Subcutaneous adipose tissue (tissue), 4 donors: ENCODE data around the gene NODAL. TPM values are rescaled to one million over a fixed set of nuclear protein-coding genes. Genes with fewer than 3 reads are reported as not detected.

Source experiments
- total RNA-seq, 4 donors: library from RNA; depleted of rRNA; stranded (reverse); fragments of >200 nt; gene quantifications; one replicate each; pipeline ENCODE4 v1.1.0, GENCODE V29; 2016
- TF ChIP-seq, protein P1 (sequence below): fragments of 450-650 bp; IDR thresholded peaks from one replicate; pipeline ENCODE4 v1.5.1; 2016; ENCODE audit warnings: low read depth, mild to moderate bottlenecking, control low read depth, antibody characterized with exemption, moderate library complexity

NODAL gene
- total RNA-seq, 4 donors from 2014 or later = not detected

DNA sequence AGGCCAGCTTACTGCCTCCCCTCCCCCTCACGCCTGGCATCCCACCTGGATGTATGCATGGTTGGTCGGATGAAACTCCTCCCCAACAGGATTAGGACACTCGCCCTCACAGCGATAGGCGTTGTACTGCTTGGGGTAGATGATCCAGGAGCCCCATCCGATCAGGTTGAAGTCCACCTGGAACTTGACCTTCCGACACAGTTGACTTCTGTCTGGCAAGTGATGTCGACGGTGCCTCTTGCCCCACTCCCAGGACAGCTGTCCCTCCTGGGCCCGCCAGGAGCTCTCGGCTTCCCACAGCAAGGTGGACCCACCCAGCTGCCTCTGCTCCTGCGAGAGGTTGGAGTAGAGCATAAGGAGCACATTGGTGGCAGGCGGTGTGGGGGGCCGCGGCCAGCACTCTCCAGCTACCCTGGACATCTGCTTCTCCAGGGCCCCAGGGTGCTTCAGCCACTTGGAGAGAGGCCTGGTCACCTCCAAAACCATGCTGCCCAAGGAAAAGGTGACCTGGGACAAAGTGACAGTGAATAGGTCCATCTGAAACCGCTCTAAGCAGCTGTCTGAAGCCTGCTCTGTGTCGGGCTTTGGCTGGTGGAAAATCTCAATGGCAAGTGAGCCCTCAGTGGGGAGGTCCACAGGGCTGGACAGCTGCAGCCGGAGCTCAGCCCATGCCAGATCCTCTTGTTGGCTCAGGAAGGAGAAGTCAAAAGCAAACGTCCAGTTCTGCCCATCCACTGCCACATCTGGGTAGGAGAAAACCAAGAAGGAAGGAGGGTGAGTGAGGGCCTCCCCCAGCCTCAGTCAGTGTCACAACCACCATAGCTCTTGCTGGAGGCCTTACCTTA is 6.0 kb downstream of the NODAL start:
- TF ChIP-seq, protein P1, sequence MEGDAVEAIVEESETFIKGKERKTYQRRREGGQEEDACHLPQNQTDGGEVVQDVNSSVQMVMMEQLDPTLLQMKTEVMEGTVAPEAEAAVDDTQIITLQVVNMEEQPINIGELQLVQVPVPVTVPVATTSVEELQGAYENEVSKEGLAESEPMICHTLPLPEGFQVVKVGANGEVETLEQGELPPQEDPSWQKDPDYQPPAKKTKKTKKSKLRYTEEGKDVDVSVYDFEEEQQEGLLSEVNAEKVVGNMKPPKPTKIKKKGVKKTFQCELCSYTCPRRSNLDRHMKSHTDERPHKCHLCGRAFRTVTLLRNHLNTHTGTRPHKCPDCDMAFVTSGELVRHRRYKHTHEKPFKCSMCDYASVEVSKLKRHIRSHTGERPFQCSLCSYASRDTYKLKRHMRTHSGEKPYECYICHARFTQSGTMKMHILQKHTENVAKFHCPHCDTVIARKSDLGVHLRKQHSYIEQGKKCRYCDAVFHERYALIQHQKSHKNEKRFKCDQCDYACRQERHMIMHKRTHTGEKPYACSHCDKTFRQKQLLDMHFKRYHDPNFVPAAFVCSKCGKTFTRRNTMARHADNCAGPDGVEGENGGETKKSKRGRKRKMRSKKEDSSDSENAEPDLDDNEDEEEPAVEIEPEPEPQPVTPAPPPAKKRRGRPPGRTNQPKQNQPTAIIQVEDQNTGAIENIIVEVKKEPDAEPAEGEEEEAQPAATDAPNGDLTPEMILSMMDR = no peak

DNA sequence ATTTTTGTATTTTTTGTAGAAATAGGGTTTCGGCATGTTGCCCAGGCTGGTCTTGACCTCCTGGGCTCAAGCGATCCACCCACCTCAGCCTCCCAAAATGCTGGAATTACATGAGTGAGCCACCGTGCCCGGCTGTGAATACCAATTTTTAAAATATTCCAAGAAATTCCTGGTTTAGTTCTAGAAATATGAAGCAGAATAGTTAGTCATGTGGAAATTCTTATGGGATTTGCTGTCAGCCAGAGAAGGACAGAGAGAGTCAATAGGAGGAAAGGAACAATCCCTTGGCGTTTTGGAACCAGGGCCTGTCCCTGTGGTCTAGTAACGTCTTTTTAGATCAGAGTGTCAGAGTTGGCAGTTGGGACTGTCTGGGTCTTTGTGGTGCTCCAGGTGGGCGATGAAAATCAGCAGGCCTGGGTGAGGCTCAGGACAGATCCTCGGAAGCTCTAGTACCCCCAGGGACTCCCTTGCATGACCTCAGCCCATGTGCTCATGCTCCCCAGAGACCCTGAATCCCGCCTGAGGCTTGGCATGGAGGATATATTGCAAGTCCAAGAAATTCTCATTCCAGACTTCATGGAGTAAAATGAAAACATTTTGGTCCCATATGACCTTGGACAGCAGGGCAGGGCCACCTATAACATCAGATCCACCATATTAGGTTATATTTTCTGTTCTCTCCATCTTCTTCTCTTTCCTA is 7.8 kb downstream of the NODAL start:
- TF ChIP-seq, protein P1 = no peak

DNA sequence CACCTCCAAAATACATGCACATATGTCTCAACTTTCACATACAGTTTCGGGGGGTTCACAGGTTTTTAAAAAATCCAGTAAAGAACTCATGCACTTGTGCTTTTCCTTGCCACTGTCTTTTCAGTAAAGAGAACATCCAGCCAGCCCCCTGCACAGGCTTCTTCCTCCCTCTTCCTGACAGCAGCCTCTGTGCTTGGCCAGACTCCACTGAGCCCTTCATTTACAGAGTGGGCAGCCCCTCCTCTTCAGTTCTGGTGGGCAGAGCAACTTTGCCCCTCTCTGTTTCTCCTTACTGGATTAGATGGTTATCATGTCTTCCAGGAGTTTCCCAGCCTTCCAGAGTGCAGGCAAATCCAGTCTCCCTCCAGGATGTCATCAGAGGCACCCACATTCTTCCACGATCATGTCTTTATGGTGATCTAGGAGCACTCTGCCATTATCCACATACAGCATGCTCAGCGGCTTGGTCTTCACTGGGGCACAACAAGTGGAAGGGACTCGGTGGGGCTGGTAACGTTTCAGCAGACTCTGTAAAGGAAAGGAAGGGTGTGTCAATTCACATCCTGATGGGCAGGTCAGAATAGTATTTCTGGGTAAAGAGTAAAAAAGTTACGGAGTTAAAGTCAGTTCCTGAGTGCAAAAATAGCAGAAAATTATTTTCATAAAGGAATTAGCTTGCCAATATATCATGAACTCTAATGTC is 8.8 kb downstream of the NODAL start:
- TF ChIP-seq, protein P1 = no peak

DNA sequence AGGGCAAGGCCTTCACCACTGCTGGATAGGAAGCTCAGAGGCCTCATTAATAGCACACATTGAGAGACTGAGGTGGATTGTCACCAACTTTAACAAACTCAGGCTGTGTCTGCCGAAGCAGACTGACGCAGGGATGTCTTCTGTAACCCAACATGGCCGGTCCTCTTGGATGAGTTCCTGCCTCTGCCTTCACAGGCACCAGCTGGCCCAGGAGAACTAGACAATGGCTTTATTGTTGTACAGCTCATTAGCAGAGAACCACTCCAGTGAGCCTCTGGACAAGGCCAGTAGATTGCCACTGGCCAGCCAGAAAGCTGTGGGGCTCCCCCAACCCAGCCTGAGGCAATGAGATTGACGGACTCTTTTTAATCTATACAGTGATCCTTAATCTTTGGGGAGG is 9.4 kb downstream of the NODAL start:
- TF ChIP-seq, protein P1 = no peak

DNA sequence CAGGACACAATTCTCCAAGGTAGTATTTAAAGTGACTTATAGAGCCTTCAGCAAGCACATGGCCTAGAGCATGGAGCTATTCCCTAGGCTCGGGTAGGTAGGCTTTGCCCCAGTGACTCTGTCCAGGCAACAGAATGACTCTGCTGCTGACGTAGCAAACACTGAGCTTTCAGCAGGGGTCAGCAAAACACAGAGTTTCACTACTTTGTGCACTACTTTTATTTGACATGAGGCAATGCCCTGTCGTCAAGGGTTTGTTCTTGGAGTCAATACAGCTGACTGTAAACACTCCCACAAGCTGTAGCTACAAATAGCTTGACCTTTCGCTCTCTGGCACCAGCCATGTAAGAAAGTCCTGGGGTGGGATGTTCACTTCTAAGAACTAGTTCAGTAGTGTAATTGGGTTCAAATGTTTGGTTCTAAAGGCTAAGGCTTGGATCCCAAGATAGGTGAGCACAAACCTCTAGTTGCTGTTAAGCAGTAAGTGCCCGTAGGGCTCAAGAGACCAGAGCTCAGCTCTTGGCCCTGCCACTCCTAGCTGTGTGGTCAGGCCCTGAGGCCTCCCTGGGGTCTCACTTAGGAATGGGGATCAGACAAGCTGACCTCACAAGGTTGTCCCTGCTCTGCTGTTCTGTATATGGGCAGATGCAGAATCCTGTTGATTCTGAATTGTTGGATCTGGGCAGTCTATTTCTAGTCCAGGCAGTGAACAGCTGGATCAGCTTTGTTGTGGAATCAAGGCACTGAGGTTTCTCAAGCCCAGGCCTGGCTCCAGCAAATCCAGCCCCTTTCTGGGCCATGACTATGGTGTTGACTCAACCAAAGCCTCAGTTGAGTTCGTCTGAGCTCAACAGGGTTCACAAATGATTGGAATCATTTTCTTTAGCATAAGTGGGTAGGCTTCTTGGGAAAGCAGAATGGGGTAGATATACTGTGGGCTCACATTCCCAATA is 10.7 kb downstream of the NODAL start:
- TF ChIP-seq, protein P1 = no peak

DNA sequence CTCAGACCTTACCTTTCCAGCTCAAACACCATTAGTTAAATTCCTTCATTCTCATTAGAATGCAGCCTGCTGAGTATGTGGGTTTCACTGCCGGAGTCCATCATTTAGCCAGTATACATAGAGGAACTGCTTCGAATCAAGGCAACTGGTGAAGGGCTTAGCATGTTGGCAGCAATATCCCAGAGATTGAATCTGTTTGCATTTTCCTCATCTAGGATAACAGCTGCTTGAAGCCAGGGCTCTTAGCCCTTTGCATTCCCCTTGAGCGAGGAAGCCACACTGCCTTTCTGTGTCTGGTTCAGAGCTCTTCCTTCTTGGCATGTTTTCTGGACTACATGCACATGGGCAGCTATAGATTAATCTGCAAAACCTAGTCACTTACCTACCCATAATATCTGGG is 14.7 kb downstream of the NODAL start:
- TF ChIP-seq, protein P1 = no peak
